Natural killer cell (primary cell): Measurements from ENCODE around the gene GPRIN3. TPM values are rescaled to one million over a fixed set of nuclear protein-coding genes. Genes with fewer than 3 reads are reported as not detected.

ENCODE experiments used
- ATAC-seq, 3 donors: fragments of 150-1000 bp in 2 of 3; fragments of 200-7000 bp in 1 of 3; cut with Tn5 transposase; 1 replicate in 1 of 3; 2 replicates in 2 of 3; pipeline ENCODE4 v1.10.0; 2021; ENCODE audit warnings: mild to moderate bottlenecking in 2 of 3, moderate library complexity in 2 of 3
- DNase-seq, 2 donors: peaks; one replicate each; pipeline versions ENCODE4 v3.0.0 to v3.0.0-alpha.2; 2013 to 2021; ENCODE audit warnings: mixed read lengths in 1 of 2
- H3K27ac ChIP-seq: one replicate; pipeline ENCODE4 v1.5.1; 2013; ENCODE audit warnings: mild to moderate bottlenecking, low read length
- H3K27me3 ChIP-seq: one replicate; pipeline ENCODE4 v1.6.1; 2013; ENCODE audit warnings: low read length; ENCODE audit not compliant: control insufficient read depth, insufficient read depth
- H3K36me3 ChIP-seq: one replicate; pipeline ENCODE4 v1.6.1; 2013; ENCODE audit warnings: low read length; ENCODE audit not compliant: control insufficient read depth, insufficient read depth
- H3K4me1 ChIP-seq: one replicate; pipeline ENCODE4 v1.6.1; 2013; ENCODE audit warnings: low read length; ENCODE audit not compliant: control insufficient read depth, insufficient read depth
- H3K4me3 ChIP-seq: one replicate; pipeline ENCODE4 v1.5.1; 2013; ENCODE audit warnings: low read length
- H3K9me3 ChIP-seq: one replicate; pipeline ENCODE4 v1.6.1; 2013; ENCODE audit warnings: low read length; ENCODE audit not compliant: control insufficient read depth, insufficient read depth
- H3K27ac Mint-ChIP-seq, 2 donors: one replicate each; pipeline ENCODE4 v1.8.0; 2022; ENCODE audit warnings: mild to moderate bottlenecking in 2 of 2, mixed read lengths in 2 of 2, moderate library complexity in 1 of 2
- H3K27me3 Mint-ChIP-seq, 2 donors: one replicate each; pipeline ENCODE4 v1.8.0; 2022; ENCODE audit warnings: low read depth in 2 of 2, mixed read lengths in 2 of 2
- H3K36me3 Mint-ChIP-seq: one replicate; pipeline ENCODE4 v1.8.0; 2022; ENCODE audit warnings: mixed read lengths
- H3K4me1 Mint-ChIP-seq, 2 donors: one replicate each; pipeline ENCODE4 v1.8.0; 2022; ENCODE audit warnings: mixed read lengths in 2 of 2
- H3K4me3 Mint-ChIP-seq: one replicate; pipeline ENCODE4 v1.8.0; 2022; ENCODE audit warnings: mild to moderate bottlenecking, moderate library complexity, mixed read lengths
- H3K9me3 Mint-ChIP-seq, 2 donors: one replicate each; pipeline ENCODE4 v1.8.0; 2022; ENCODE audit warnings: mixed read lengths in 2 of 2
- WGBS: methylation state at CpG from one replicate; pipeline ENCODE4 v1.1.7; 2013; ENCODE audit warnings: missing lambda C conversion rate; ENCODE audit not compliant: insufficient coverage; 5-methylcytosine and 5-hydroxymethylcytosine counted together
- intact Hi-C: fragments of 100-400 bp; cut with micrococcal nuclease; formaldehyde crosslinking; loops from one replicate; pipeline ENCODE4 v1.14.2; 2022
- total RNA-seq, 4 donors: library from RNA; stranded (reverse); fragments of 120-200 nt in 1 of 4; gene quantifications; one replicate each; pipeline versions ENCODE4 v1.2.3 to v1.2.4, GENCODE V29; 2013 to 2022
- TF ChIP-seq, protein P1 (sequence below): fragments of 200-600 bp; IDR thresholded peaks from one replicate; pipeline ENCODE4 v1.8.0; 2022; ENCODE audit warnings: antibody characterized with exemption

The GPRIN3 gene
- total RNA-seq, 3 donors from 2014 or later (not counting 1 experiment from before 2014, with no cell fraction given): 48.3 to 50.7 (median 48.5) TPM

GRCh38 chr4:89249313-89249712 lies 58.3 kb downstream of the GPRIN3 start:
- TF ChIP-seq, protein P1, sequence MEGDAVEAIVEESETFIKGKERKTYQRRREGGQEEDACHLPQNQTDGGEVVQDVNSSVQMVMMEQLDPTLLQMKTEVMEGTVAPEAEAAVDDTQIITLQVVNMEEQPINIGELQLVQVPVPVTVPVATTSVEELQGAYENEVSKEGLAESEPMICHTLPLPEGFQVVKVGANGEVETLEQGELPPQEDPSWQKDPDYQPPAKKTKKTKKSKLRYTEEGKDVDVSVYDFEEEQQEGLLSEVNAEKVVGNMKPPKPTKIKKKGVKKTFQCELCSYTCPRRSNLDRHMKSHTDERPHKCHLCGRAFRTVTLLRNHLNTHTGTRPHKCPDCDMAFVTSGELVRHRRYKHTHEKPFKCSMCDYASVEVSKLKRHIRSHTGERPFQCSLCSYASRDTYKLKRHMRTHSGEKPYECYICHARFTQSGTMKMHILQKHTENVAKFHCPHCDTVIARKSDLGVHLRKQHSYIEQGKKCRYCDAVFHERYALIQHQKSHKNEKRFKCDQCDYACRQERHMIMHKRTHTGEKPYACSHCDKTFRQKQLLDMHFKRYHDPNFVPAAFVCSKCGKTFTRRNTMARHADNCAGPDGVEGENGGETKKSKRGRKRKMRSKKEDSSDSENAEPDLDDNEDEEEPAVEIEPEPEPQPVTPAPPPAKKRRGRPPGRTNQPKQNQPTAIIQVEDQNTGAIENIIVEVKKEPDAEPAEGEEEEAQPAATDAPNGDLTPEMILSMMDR: no peak
- Histone ChIP-seq H3K36me3 (peaks cover 42% of the 10 kb centered on the region), H3K4me3 (no peak overlapping the region), H3K9me3 (no peaks in the 10 kb centered on the region), H3K27ac (no peak overlapping the region), H3K4me1 (peaks cover 3% of the 10 kb centered on the region), H3K27me3 (no peaks in the 10 kb centered on the region)
- intact Hi-C loops: no loop called here
- no peak for DNase-seq
- no peak for ATAC-seq
- no peak overlapping the region for H3K4me3 Mint-ChIP-seq
- WGBS: 94% methylated on average over 2 of the region's 2 CpGs
- peaks cover 4 to 17% of the 10 kb centered on the region in 2 donors for H3K4me1 Mint-ChIP-seq
- H3K27ac Mint-ChIP-seq: no peak overlapping the region
- H3K9me3 Mint-ChIP-seq: no peaks in the 10 kb centered on the region
- no peaks in the 10 kb centered on the region for H3K27me3 Mint-ChIP-seq
- H3K36me3 Mint-ChIP-seq: peaks cover 10% of the 10 kb centered on the region

- TF ChIP-seq, protein P1: no peak
- intact Hi-C loops: no loop called here
- H3K9me3 ChIP-seq: no peaks in the 10 kb centered on the region
- 96% methylated on average over 11 of the region's 11 CpGs for WGBS
- peaks cover 3% of the 10 kb centered on the region for H3K4me1 ChIP-seq
- DNase-seq (no peak), ATAC-seq (no peak)
- Mint-ChIP-seq H3K4me1 (peaks cover 6 to 18% of the 10 kb centered on the region in 2 donors), H3K27ac (no peak overlapping the region), H3K9me3 (no peaks in the 10 kb centered on the region), H3K36me3 (peaks cover 10% of the 10 kb centered on the region), H3K27me3 (no peaks in the 10 kb centered on the region), H3K4me3 (no peak overlapping the region)
- H3K4me3 ChIP-seq: no peak overlapping the region
- no peaks in the 10 kb centered on the region for H3K27me3 ChIP-seq
- peaks cover 42% of the 10 kb centered on the region for H3K36me3 ChIP-seq
- H3K27ac ChIP-seq: no peak overlapping the region
These were observed 58.7 kb downstream of the GPRIN3 start for GRCh38 chr4:89248879-89249281.

- Mint-ChIP-seq H3K4me1 (peaks cover 15 to 20% of the 10 kb centered on the region in 2 donors), H3K4me3 (no peak overlapping the region), H3K27ac (peak overlapping the region in 1 of 2 donors; percentile 16), H3K27me3 (no peaks in the 10 kb centered on the region), H3K9me3 (no peaks in the 10 kb centered on the region), H3K36me3 (peaks cover 10% of the 10 kb centered on the region)
- Histone ChIP-seq H3K4me3 (no peak overlapping the region), H3K27ac (no peak overlapping the region), H3K27me3 (no peaks in the 10 kb centered on the region), H3K36me3 (peaks cover 42% of the 10 kb centered on the region), H3K9me3 (no peaks in the 10 kb centered on the region), H3K4me1 (peaks cover 5% of the 10 kb centered on the region)
- TF ChIP-seq, protein P1: no peak
- intact Hi-C loops: no loop called here
- DNase-seq: no peak
- 97% methylated on average over 13 of the region's 13 CpGs for WGBS
- no peak for ATAC-seq
These were observed 59.6 kb downstream of the GPRIN3 start for GRCh38 chr4:89247951-89248350.

DNA sequence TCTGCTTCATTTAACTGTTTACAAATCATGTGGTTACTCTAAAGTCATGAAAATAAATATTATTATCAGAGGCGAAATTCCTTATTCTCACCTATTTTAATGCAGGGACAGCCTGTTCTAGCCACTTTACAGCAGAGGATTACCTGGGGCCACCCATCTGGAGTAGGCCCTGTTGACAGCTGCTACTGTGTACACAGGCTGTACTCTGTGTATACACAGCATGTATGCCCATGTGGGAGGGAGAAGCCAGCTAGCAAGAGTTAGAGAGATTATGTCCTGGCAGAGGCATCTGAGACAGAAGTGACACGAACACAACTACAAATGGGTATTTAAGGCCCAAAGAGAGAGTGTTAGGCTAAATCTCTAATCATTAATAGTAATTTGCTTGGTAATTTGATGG lies 62.1 kb downstream of the GPRIN3 start:
- peaks cover 43% of the 10 kb centered on the region for H3K36me3 ChIP-seq
- peaks cover 20 to 26% of the 10 kb centered on the region in 2 donors for H3K4me1 Mint-ChIP-seq
- H3K9me3 Mint-ChIP-seq: no peaks in the 10 kb centered on the region
- H3K27ac Mint-ChIP-seq: peak overlapping the region; percentile 62 to 92
- no peak overlapping the region for H3K4me3 ChIP-seq
- no peaks in the 10 kb centered on the region for H3K9me3 ChIP-seq
- H3K27me3 ChIP-seq: no peaks in the 10 kb centered on the region
- no peaks in the 10 kb centered on the region for H3K27me3 Mint-ChIP-seq
- TF ChIP-seq, protein P1: no peak
- DNase-seq (no peak), ATAC-seq (no peak)
- peaks cover 10% of the 10 kb centered on the region for H3K36me3 Mint-ChIP-seq
- peaks cover 5% of the 10 kb centered on the region for H3K4me1 ChIP-seq
- intact Hi-C loops: no loop called here
- no peak overlapping the region for H3K27ac ChIP-seq
- H3K4me3 Mint-ChIP-seq: no peak overlapping the region
- WGBS: 89% methylated on average over 2 of the region's 2 CpGs
